Transverse colon (tissue), 3 donors: ENCODE measurements around the gene DDX54.

Experiments
- CTCF ChIP-seq, 5 experiments: fragments of 200-600 bp in 3 of 5; fragments of 450-650 bp in 2 of 5; sonication (generic) in 3 of 5; IDR thresholded peaks; 1 replicate in 2 of 5; 2 replicates in 3 of 5; pipeline ENCODE4 v1.5.1; 2016 to 2017; ENCODE audit warnings: antibody characterized with exemption in 5 of 5, inconsistent platforms in 3 of 5, mild to moderate bottlenecking in 2 of 5, moderate library complexity in 1 of 5
- EP300 ChIP-seq: sonication (generic); formaldehyde crosslinking; IDR thresholded peaks from one replicate; pipeline ENCODE4 v1.6.1; 2017; ENCODE audit warnings: antibody characterized with exemption, low read depth
- POLR2A ChIP-seq: fragments of 450-650 bp; IDR thresholded peaks from one replicate; pipeline ENCODE4 v1.6.1; 2016; ENCODE audit warnings: antibody characterized with exemption, mild to moderate bottlenecking, moderate library complexity

GRCh38 chr12:113198296-113198695, 13.0 kb upstream of the DDX54 start:
- TF ChIP-seq CTCF (IDR thresholded peaks at IDR 0.05), result no peak
- no peak for TF ChIP-seq POLR2A
- TF ChIP-seq EP300, result no peak
